Upper lobe of right lung (tissue), 1 donor: ENCODE data around the gene EPHA10. TPM values are rescaled to one million over a fixed set of nuclear protein-coding genes. Genes with fewer than 3 reads are reported as not detected.

Experiments
- ATAC-seq: fragments of 200-7000 bp; cut with Tn5 transposase; one replicate; pipeline ENCODE4 v1.9.1; 2020; ENCODE audit warnings: mild to moderate bottlenecking, moderate library complexity
- DNase-seq: peaks from one replicate; pipeline ENCODE4 v3.0.0-alpha.2; 2020
- H3K27ac ChIP-seq: fragments of 200-600 bp; one replicate; pipeline ENCODE4 v1.8.0; 2022
- H3K27me3 ChIP-seq: fragments of 200-600 bp; one replicate; pipeline ENCODE4 v1.8.0; 2022; ENCODE audit warnings: mild to moderate bottlenecking
- H3K36me3 ChIP-seq: fragments of 200-600 bp; one replicate; pipeline ENCODE4 v1.8.0; 2022
- H3K4me1 ChIP-seq: fragments of 200-600 bp; one replicate; pipeline ENCODE4 v1.8.0; 2022
- H3K4me3 ChIP-seq: fragments of 200-600 bp; one replicate; pipeline ENCODE4 v1.8.0; 2022; ENCODE audit warnings: mild to moderate bottlenecking
- H3K9me3 ChIP-seq: fragments of 200-600 bp; one replicate; pipeline ENCODE4 v1.8.0; 2022
- intact Hi-C: fragments of 100-400 bp; cut with DNase I; formaldehyde crosslinking; loops from one replicate; pipeline ENCODE4 v1.11.0; 2022
- total RNA-seq: library from RNA; stranded (reverse); fragmentation: NEBNext Ultra II Directional; extraction: Animal tissue kit (Norgen Biotek cat#: 25700); gene quantifications from one replicate; pipeline ENCODE4 v1.2.1, GENCODE V29; 2021
- TF ChIP-seq, protein P1 (sequence below): fragments of 200-600 bp; IDR thresholded peaks from one replicate; pipeline ENCODE4 v1.8.0; 2022; ENCODE audit warnings: antibody characterized with exemption
- donor health status: DM: no; HTN: yes; CAD: no; lungs with severe emphysema.

Gene EPHA10
- total RNA-seq, 1 donor from 2014 or later, result 1.4 TPM

GRCh38 chr1:37763791-37764413 lies 1.0 kb downstream of the EPHA10 start:
- H3K36me3 ChIP-seq, result no peaks in the 10 kb centered on the region
- H3K9me3 ChIP-seq, result no peaks in the 10 kb centered on the region
- H3K27ac ChIP-seq, result no peak overlapping the region
- DNase-seq (no peak), ATAC-seq (no peak)
- TF ChIP-seq, protein P1, sequence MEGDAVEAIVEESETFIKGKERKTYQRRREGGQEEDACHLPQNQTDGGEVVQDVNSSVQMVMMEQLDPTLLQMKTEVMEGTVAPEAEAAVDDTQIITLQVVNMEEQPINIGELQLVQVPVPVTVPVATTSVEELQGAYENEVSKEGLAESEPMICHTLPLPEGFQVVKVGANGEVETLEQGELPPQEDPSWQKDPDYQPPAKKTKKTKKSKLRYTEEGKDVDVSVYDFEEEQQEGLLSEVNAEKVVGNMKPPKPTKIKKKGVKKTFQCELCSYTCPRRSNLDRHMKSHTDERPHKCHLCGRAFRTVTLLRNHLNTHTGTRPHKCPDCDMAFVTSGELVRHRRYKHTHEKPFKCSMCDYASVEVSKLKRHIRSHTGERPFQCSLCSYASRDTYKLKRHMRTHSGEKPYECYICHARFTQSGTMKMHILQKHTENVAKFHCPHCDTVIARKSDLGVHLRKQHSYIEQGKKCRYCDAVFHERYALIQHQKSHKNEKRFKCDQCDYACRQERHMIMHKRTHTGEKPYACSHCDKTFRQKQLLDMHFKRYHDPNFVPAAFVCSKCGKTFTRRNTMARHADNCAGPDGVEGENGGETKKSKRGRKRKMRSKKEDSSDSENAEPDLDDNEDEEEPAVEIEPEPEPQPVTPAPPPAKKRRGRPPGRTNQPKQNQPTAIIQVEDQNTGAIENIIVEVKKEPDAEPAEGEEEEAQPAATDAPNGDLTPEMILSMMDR, result no peak
- H3K4me1 ChIP-seq, result no peaks in the 10 kb centered on the region
- intact Hi-C loops, result no loop called here
- H3K27me3 ChIP-seq, result peaks cover 85% of the 10 kb centered on the region
- no peak overlapping the region for H3K4me3 ChIP-seq

DNA sequence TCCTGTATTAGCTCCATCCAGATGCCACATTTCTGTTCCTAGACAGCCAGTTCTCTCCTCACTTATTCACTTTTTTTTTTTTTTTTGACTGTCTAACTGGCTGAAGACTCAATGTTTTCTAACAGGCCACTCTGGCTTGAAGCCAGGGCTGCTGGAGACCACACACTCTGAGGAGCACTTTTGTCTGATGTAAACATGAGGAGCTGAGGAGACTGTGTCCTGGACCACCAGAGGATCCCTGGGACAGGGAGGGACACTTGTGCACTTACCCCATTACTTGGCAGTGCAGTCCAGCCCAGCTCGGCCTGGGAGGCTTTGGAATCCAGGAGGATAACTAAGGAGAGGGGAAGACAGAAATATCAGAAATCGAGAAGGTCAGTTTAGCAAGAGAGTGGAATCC lies 2.4 kb downstream of the EPHA10 start:
- Histone ChIP-seq H3K27me3 (peaks cover 83% of the 10 kb centered on the region), H3K4me3 (no peak overlapping the region), H3K9me3 (no peaks in the 10 kb centered on the region), H3K27ac (no peak overlapping the region), H3K4me1 (no peaks in the 10 kb centered on the region), H3K36me3 (no peaks in the 10 kb centered on the region)
- DNase-seq (no peak), ATAC-seq (no peak)
- TF ChIP-seq, protein P1, result no peak
- intact Hi-C loops, result no loop called here

- peaks cover 77% of the 10 kb centered on the region for H3K27me3 ChIP-seq
- no peaks in the 10 kb centered on the region for H3K36me3 ChIP-seq
- no peak for DNase-seq
- no peaks in the 10 kb centered on the region for H3K4me1 ChIP-seq
- no peak overlapping the region for H3K27ac ChIP-seq
- intact Hi-C loops, result no loop called here
- no peaks in the 10 kb centered on the region for H3K9me3 ChIP-seq
- TF ChIP-seq, protein P1, result no peak
- no peak overlapping the region for H3K4me3 ChIP-seq
- no peak for ATAC-seq
These were observed 3.4 kb downstream of the EPHA10 start for GRCh38 chr1:37761416-37762095.

DNA sequence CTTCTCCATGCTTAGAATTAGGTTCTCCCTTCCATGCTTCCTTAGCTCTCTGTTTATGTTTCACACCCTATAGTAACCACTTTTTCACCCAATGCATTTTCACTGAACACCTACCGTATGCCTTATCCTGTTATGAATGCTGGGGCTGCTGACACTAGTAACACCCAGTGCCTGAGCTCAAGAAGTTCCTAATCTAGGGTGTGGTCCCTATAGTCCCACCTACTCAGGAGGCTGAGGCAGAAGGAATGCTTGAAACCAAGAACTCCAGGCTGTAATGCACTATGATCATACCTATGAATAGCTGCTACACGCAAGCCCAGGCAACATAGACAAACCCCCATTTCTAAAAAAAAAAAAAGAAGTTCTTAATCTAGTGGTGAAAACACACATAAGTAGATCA lies 5.5 kb downstream of the EPHA10 start:
- DNase-seq, result no peak
- intact Hi-C loops, result no loop called here
- no peaks in the 10 kb centered on the region for H3K9me3 ChIP-seq
- TF ChIP-seq, protein P1, result no peak
- H3K4me1 ChIP-seq, result no peaks in the 10 kb centered on the region
- no peaks in the 10 kb centered on the region for H3K36me3 ChIP-seq
- peaks cover 71% of the 10 kb centered on the region for H3K27me3 ChIP-seq
- H3K27ac ChIP-seq, result no peak overlapping the region
- no peak for ATAC-seq
- H3K4me3 ChIP-seq, result no peak overlapping the region

DNA sequence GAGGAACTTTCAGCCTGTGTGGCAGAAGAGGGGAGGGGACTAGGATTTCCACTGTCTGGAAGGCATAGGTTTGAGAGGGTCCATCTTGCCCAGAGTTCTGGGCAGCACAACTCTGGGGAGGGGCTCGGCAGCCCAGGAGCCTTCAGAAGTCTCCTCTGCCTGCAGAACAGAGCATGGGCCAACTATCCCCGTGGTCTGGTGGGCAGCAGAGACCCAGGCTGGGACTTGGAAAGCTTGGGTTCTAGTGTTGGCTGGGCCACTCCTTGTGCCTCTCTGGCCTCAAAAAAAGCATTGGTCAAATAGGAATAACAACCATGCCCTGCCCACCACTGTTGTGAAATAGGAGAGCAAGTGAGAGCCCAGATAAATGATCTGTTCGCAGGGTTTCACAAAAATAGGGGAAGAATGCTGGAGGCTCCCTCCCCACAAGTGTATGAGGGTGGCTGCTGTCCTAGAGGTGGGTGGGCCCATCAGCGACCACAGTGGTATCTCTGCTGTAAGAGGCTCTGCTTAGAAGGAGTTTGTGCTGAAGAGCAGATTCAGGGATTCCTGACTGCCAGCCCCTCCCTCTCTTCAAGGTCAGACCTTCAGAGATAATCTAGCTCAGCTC lies 8.9 kb downstream of the EPHA10 start:
- H3K9me3 ChIP-seq, result no peaks in the 10 kb centered on the region
- no peak for ATAC-seq
- no peak overlapping the region for H3K27ac ChIP-seq
- H3K36me3 ChIP-seq, result no peaks in the 10 kb centered on the region
- TF ChIP-seq, protein P1, result no peak
- no peak for DNase-seq
- H3K27me3 ChIP-seq, result peaks cover 63% of the 10 kb centered on the region
- no peak overlapping the region for H3K4me3 ChIP-seq
- H3K4me1 ChIP-seq, result peaks cover 5% of the 10 kb centered on the region
- intact Hi-C loops, result no loop called here
